Measurements from ENCODE around the gene ALDH3B1.
A peak's percentile ranks its signal among the peaks of the same experiment; 100 is the strongest.

The ALDH3B1 gene

GRCh38 chr11:68012843-68013610 lies 2.9 kb downstream of the ALDH3B1 start:
- Histone ChIP-seq H3K4me3 (ENCODE audit: low read depth, low read length) (no peak overlapping the region), H3K27ac (ENCODE audit: extremely low read depth, low read depth, low read length) (no peak overlapping the region), H3K9me3 (ENCODE audit: control insufficient read depth, insufficient read depth, low read depth, low read length) (no peaks in the 10 kb centered on the region), H3K36me3 (ENCODE audit: control insufficient read depth in 2 of 2, insufficient read depth in 1 of 2, low read length in 2 of 2) (no peaks in the 10 kb centered on the region), H3K4me1 (ENCODE audit: control insufficient read depth, insufficient read depth, low read length) (no peaks in the 10 kb centered on the region)
- TF ChIP-seq ZBTB26 (tag by site-specific recombination; optimal IDR thresholded peaks at IDR 0.05) (no peak), ZNF155 (tag by site-specific recombination; IDR thresholded peaks at IDR 0.05) (no peak), ZNF670 (tag by site-specific recombination; IDR thresholded peaks at IDR 0.05; ENCODE audit: low read depth) (no peak), GLIS1 (tag by site-specific recombination; IDR thresholded peaks at IDR 0.05) (peak; percentile 15; the same call in 1 of the 2 replicates), ZNF488 (tag by site-specific recombination; IDR thresholded peaks at IDR 0.05) (no peak), ZNF184 (tag by site-specific recombination; IDR thresholded peaks at IDR 0.05) (no peak), ZNF169 (tag by site-specific recombination; IDR thresholded peaks at IDR 0.05) (no peak)
- ChIA-PET POLR2A (interaction anchor here (1.5 kb wide), 1 partner anchor 10 kb away, joined by 3 read pairs; no protein-coding TSS in a partner anchor), CTCF (interaction anchor here (0.7 kb wide), 1 partner anchor 437 kb away, joined by 4 read pairs; no protein-coding TSS in a partner anchor)

GRCh38 chr11:68013611-68014156 lies 3.6 kb downstream of the ALDH3B1 start:
- CTCF ChIA-PET = interaction anchor here (0.7 kb wide), 1 partner anchor 437 kb away, joined by 4 read pairs; no protein-coding TSS in a partner anchor
- Histone ChIP-seq H3K4me1 (ENCODE audit: control insufficient read depth, insufficient read depth, low read length) (no peaks in the 10 kb centered on the region), H3K9me3 (ENCODE audit: control insufficient read depth, insufficient read depth, low read depth, low read length) (no peaks in the 10 kb centered on the region), H3K27ac (ENCODE audit: extremely low read depth, low read depth, low read length) (no peak overlapping the region), H3K36me3 (ENCODE audit: control insufficient read depth in 2 of 2, insufficient read depth in 1 of 2, low read length in 2 of 2) (no peaks in the 10 kb centered on the region), H3K4me3 (ENCODE audit: low read depth, low read length) (no peak overlapping the region)
- POLR2A ChIA-PET = interaction anchor here (1.5 kb wide), 1 partner anchor 11 kb away, joined by 3 read pairs; no protein-coding TSS in a partner anchor
- TF ChIP-seq ZNF274 (IDR thresholded peaks at IDR 0.05; ENCODE audit: low read length) (no peak), ZNF274 (tag by site-specific recombination; IDR thresholded peaks at IDR 0.05; ENCODE audit: borderline replicate concordance) (no peak), ZNF830 (tag by site-specific recombination; IDR thresholded peaks at IDR 0.05; ENCODE audit: low read depth) (no peak), ZNF529 (tag by site-specific recombination; IDR thresholded peaks at IDR 0.05; ENCODE audit: insufficient replicate concordance) (no peak)

- Histone ChIP-seq H3K4me1 (ENCODE audit: control insufficient read depth, insufficient read depth, low read length) (no peaks in the 10 kb centered on the region), H3K27ac (ENCODE audit: extremely low read depth, low read depth, low read length) (no peak overlapping the region), H3K4me3 (ENCODE audit: low read depth, low read length) (no peak overlapping the region), H3K36me3 (ENCODE audit: control insufficient read depth in 2 of 2, insufficient read depth in 1 of 2, low read length in 2 of 2) (no peaks in the 10 kb centered on the region), H3K9me3 (ENCODE audit: control insufficient read depth, insufficient read depth, low read depth, low read length) (no peaks in the 10 kb centered on the region)
- CTCF ChIA-PET = interaction anchor here (1.1 kb wide), 1 partner anchor 192 kb away, joined by 3 read pairs; no protein-coding TSS in a partner anchor
- POLR2A ChIA-PET = no interaction called here
- no peak for TF ChIP-seq ZNF248 (tag by site-specific recombination; IDR thresholded peaks at IDR 0.05)
- TF ChIP-seq KLF1 (tag by site-specific recombination; IDR thresholded peaks at IDR 0.05) = 0 out of 2 replicates have a peak, but pooled peaks have one; percentile 46
- TF ChIP-seq ZNF280C (tag by site-specific recombination; IDR thresholded peaks at IDR 0.05) = no peak
- TF ChIP-seq KLF17 (tag by site-specific recombination; IDR thresholded peaks at IDR 0.05) = peak; percentile 56; the same call in 1 of the 2 replicates
Measured at GRCh38 chr11:68014157-68014946, 4.2 kb downstream of the ALDH3B1 start.
